ENCODE results near the gene DIP2C.
"Not testable (repeated sequence)": the region's sequence is repeated elsewhere in the genome, so short reads cannot be mapped to it uniquely, and the experiment has no call there.

DIP2C gene

GRCh38 chr10:693506-693905 is 4.0 kb upstream of the DIP2C start:
- no peak for DNase-seq

GRCh38 chr10:692682-693351 is 3.3 kb upstream of the DIP2C start:
- DNase-seq, result no peak

- no peak for DNase-seq
Observed at GRCh38 chr10:691216-691615, 1.7 kb upstream of the DIP2C start.

DNA sequence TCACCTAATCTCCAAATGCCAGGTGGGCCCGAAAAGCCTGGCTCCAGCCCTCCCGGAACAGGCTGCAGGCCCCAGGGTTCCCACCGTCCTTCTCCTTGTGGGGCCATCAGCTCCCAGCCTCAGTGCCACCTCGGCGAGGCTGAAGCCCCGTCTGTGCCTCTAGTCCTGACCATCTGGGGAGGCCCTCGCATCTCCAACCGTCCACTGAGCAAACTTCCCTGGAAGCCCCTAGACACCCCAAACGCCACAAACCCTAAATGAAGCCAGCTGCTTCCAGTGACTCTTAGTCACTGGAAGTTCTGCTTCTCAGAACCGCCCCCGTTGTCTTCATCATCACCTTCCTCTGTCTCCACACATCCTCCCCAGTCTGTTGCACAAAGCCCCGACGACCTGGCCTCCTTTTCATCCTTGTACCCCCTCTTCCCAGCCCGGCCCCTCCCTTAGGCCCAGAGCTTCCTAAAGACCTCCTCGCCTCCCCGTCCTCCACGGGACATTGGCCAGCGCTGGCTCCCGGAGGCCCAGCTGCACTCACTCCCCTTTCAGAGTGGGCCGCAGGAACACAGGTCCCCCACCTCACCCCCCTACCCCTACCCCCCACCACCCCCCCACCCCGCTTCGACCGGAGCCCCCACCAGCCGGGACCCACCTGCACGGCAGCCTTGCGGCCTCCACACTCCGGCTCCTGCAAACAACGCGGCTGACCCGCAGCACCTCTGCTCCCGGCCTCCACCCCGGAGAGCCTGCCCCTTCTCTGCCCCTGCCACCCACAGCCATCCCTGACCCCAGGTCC is 1.1 kb upstream of the DIP2C start:
- DNase-seq, result no peak

DNA sequence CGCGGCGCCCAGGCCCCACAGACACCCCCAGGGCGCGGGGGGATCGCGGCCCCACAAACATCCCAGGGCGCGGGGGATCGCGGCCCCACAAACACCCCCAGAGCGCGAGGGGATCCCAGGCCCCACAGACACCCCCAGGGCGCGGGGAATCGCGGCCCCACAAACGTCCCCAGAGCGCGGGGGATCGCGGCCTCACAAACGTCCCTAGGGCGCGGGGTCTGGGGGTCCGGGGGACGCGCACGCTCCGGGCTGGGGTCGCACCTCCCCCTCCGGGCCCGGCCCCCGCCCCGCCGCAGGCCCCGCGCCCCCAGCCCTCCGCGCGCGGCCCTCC is 382 bp downstream of the DIP2C start:
- DNase-seq, result no peak

DNA sequence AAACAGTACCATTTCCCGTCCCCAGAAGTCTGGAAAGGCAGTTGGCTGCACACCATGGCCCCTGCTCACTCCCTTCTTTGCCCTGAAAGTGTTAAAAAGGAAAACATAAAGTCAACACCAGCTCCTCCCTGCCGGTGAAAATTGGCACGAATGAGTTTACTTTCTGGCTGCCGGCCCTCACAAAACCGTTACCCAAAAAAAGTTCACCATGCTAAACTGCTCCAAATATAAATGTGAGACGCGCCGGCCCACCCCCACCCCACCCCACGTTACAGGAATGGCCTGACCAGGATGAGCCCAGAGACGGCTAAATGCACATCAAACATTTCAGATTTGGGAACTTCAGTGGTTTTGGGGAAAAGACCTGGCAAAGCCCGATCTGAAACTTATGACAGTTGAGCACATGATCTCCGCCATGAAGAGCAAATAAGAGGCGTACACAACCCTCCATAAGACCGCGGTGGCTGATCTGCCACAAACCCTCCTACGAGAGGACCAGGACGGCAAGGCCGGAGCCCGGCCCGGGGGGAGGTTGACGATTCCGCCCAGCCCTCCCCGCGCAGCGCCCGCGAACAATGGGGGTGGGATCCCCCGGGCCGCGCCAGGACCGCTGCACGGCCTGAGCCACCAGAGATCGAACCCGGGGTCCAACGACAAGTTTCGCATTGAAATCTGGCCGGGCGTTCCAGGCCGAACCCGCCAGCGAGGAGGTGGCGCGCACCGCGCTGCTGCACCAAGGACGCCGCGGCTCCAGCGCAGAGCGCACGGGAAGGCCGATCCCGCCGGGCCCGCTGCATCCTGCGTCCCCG is 952 bp downstream of the DIP2C start:
- no peak for DNase-seq

DNA sequence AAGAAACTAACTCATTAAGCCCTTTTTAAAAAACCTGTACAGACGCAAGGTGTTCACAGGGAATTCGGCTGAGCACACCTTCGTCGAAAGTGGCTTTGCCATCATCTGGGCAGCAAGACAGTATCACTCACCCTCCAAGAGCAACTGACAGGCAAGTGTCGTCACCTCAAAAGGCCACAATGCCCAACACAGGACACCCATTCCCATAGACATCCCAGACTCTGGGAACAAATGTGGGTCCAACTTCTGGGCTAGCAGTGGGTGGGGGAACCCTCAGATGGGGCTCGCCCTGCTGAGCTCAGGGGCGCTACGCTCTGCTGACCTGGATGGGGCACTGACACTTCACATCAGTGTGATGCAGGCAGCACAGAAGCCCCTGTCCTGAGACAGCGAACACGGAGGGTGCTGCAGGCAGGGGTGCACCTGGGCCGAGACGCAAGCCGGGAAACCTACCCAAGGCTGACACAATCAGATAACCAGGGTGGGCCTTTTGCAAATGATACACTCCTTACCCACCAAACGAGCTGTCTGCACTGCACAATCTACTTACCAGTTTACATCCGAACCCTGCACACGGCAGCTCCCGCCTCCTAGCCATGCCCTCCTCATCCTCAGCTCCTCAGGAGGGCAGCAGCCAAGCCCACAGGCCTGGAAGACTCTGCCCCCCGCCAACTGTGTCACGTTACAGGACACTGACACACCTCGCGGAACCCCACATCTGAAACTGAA is 1.7 kb downstream of the DIP2C start:
- DNase-seq, result no peak

- DNase-seq, result no peak
Observed at GRCh38 chr10:686155-686931, 3.1 kb downstream of the DIP2C start.

GRCh38 chr10:685613-686012 is 3.9 kb downstream of the DIP2C start:
- no peak for DNase-seq

GRCh38 chr10:683448-684071 is 5.9 kb downstream of the DIP2C start:
- DNase-seq, result no peak

GRCh38 chr10:682931-683447 is 6.5 kb downstream of the DIP2C start:
- no peak for DNase-seq

- DNase-seq, result no peak
Observed at GRCh38 chr10:681670-682318, 7.7 kb downstream of the DIP2C start.

DNA sequence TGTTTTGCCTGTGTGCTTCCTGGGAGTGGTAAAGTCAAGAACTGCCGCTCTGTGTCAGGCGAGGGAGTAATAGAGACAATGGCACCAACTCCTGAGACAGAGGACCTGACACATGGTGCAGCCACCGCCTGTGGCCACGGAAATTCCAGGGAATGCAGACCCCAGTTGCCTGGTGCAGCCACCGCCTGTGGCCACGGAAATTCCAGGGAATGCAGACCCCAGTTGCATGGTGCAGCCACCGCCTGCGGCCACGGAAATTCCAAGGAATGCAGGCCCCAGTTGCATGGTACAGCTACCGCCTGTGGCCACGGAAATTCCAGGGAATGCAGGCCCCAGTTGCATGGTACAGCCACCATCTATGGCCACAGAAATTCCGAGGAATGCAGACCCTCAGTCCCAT is 8.7 kb downstream of the DIP2C start:
- no peak for DNase-seq

DNA sequence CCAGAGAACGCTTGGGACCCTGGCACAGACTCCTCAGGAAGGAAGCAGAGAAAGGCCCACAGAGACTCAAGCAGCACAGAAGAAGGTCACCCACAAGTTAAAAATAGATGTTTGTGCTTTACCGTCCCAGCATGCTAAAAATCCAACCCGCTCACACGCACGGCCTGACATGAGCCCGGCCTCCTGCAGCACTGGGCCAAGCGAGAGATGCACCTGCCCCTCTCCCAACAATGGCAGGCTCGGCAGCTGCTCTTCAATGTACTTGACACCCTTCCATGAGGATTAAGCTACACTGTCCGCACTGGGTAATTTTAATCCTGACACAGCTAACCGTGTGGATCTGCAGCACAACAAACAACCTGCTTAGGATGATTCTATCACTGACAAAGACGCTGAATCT is 9.3 kb downstream of the DIP2C start:
- DNase-seq, result no peak

DNA sequence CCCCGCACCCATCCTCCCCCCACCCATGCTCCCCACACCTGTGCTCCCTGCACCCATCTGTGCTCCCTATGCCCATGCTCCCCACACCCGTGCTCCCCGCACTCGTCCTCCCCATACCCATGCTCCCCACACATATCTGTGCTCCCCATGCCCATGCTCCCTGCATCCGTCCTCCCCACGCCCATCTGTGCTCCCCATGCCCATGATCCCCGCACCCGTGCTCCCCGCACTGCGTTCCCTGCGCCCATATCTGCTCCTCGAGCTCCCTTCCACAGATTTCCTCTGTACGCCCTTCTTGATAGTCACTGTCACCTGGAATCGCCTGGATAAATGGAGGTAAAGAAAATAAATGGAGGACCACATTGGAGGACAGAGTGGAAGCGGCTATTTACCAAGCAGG is 9.9 kb downstream of the DIP2C start:
- no peak for DNase-seq

DNA sequence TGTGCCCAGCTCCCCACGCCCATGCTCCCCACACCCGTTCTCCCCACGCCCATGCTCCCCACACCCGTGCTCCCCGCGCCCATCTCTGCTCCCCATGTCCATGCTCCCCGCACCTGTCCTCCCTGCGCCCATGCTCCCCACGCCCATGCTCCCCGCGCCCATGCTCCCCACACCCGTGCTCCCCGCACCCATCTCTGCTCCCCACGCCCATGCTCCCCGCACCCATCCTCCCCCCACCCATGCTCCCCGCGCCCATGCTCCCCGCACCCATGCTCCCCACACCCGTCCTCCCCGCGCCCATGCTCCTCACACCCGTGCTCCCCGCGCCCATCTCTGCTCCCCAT is 10.8 kb downstream of the DIP2C start:
- DNase-seq, result not testable (repeated sequence)

GRCh38 chr10:677750-678661 is 11.5 kb downstream of the DIP2C start:
- DNase-seq, result no peak

DNA sequence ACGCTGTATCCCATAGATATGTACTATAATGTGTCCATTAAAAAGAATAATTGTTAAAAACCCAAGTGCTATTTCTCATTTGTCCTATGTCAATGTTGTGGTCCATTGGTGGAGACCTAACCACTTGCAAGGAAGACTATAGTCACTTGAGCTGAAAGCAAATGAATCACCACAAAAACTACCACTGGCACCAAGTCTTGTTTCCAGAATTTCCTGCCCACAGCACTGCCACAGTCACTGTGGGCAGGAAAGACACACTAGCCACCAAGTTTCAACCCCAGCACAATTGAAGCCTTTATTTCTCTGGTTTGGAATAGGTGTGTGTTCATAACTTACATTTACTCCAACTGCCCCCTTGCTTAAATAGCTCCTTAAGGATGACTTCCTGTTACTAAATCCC is 12.4 kb downstream of the DIP2C start:
- DNase-seq, result no peak

GRCh38 chr10:676178-676577 is 13.3 kb downstream of the DIP2C start:
- no peak for DNase-seq

DNA sequence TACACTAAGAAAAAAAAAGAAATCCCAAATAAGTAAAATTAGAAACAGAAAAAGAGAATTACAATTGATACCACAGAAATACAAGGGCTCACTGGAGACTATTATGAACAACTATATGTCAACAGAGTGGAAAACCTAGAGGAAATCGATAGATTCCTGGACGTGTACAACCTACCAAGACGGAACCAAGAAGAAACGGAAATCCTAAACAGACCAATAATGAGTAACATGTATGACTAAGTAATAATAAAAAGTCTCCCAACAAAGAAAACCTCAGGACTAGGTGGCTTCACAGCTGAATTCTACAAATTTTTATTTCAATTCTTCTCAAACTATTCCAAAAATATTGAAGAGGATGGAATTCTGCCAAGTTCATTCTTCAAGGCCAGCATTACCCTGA is 13.9 kb downstream of the DIP2C start:
- no peak for DNase-seq
